HCT116 (cell line): Measurements from ENCODE around the gene SMARCD2. TPM values are rescaled to one million over a fixed set of nuclear protein-coding genes. Genes with fewer than 3 reads are reported as not detected.
"Not testable (repeated sequence)": the region's sequence is repeated elsewhere in the genome, so short reads cannot be mapped to it uniquely, and the experiment has no call there.

Experiments used
- ATAC-seq: fragments of 200-7000 bp; cut with Tn5 transposase; 2 replicates; pipeline ENCODE4 v1.9.1; 2020; ENCODE audit warnings: mild to moderate bottlenecking, moderate library complexity
- BruUV-seq: library from RNA; stranded (reverse); fragments of 400-500 nt; replicated peaks from 2 replicates; lab custom pipeline; 2021; lab: Mats Ljungman, UMichigan
- CTCF ChIA-PET: fragments of 300-600 bp; sonication (Branson Sonifier 250); formaldehyde crosslinking; loops from one replicate; lab custom pipeline; 2021; ENCODE audit warnings: antibody characterized with exemption; lab: Charles Lee
- POLR2A ChIA-PET: fragments of 300-600, 350-600 bp; sonication (Branson Sonifier 250); formaldehyde crosslinking; loops from one replicate; lab custom pipeline; 2021; ENCODE audit warnings: antibody characterized with exemption; lab: Charles Lee
- RAD21 ChIA-PET, 2 experiments: fragments of 300-600 bp; sonication (Branson Sonifier 250); formaldehyde crosslinking; loops; one replicate each; lab custom pipeline; 2023; ENCODE audit warnings: low total read pairs in 2 of 2; ENCODE audit not compliant: uncharacterized antibody in 2 of 2, unreplicated experiment in 2 of 2, low non-redundant PET in 1 of 2; lab: Charles Lee
- DNase-seq: peaks from one replicate; pipeline ENCODE4 v3.0.0-alpha.2; 2010; ENCODE audit warnings: low read depth, low spot score
- H2AFZ ChIP-seq: fragments of 200-600 bp; shearing (Covaris generic), sonication (generic); 2 replicates; pipeline ENCODE4 v1.6.1; 2017; ENCODE audit warnings: low read depth, mixed run types, mixed read lengths, antibody characterized with exemption, low read length; ENCODE audit not compliant: poor library complexity, severe bottlenecking
- H3K27ac ChIP-seq: 2 replicates; pipeline ENCODE4 v1.5.1; 2012; ENCODE audit warnings: low read depth, low read length
- H3K27me3 ChIP-seq: fragments of 200-600 bp; sonication (generic); 2 replicates; pipeline ENCODE4 v1.6.1; 2016; ENCODE audit warnings: mixed run types, low read length, mixed read lengths; ENCODE audit not compliant: insufficient read depth
- H3K36me3 ChIP-seq, 2 experiments: fragments of 200-500 bp in 1 of 2; fragments of 200-600 bp in 1 of 2; sonication (Bioruptor generic) in 1 of 2; sonication (generic) in 1 of 2; 2 replicates each; pipeline versions ENCODE4 v1.5.1 to v1.6.1; 2014 to 2016; ENCODE audit warnings: low read length in 2 of 2, inconsistent platforms in 1 of 2, mixed read lengths in 1 of 2, mixed run types in 1 of 2; ENCODE audit not compliant: insufficient read depth in 2 of 2, control insufficient read depth in 1 of 2
- H3K4me1 ChIP-seq, 2 experiments: fragments of 200-600 bp in 1 of 2; sonication (generic) in 1 of 2; 2 replicates each; pipeline versions ENCODE4 v1.5.1 to v1.6.1; 2012 to 2017; ENCODE audit warnings: low read length in 2 of 2, inconsistent platforms in 1 of 2, mild to moderate bottlenecking in 1 of 2, mixed read lengths in 1 of 2, mixed run types in 1 of 2, moderate library complexity in 1 of 2; ENCODE audit not compliant: insufficient read depth in 2 of 2, control insufficient read depth in 1 of 2
- H3K4me2 ChIP-seq: fragments of 200-600 bp; sonication (generic); 2 replicates; pipeline ENCODE4 v1.6.1; 2017; ENCODE audit warnings: mixed run types, low read length, mixed read lengths
- H3K4me3 ChIP-seq, 2 experiments: fragments of 200-600 bp in 1 of 2; sonication (generic) in 1 of 2; replicated peaks in 1 of 2; 2 replicates each; pipeline ENCODE4 v1.5.1; 2011 to 2016; ENCODE audit warnings: low read length in 2 of 2, control low read depth in 1 of 2, low read depth in 1 of 2, mild to moderate bottlenecking in 1 of 2, mixed read lengths in 1 of 2, mixed run types in 1 of 2
- H3K79me2 ChIP-seq: fragments of 200-600 bp; sonication (generic); 2 replicates; pipeline ENCODE4 v1.6.1; 2017; ENCODE audit warnings: mild to moderate bottlenecking, mixed run types, low read length, moderate library complexity, mixed read lengths; ENCODE audit not compliant: insufficient read depth
- H3K9ac ChIP-seq: fragments of 200-600 bp; sonication (generic); 2 replicates; pipeline ENCODE4 v1.6.1; 2016; ENCODE audit warnings: low read length, mixed read lengths
- H3K9me2 ChIP-seq: fragments of 200-600 bp; sonication (generic), shearing (Covaris generic); 2 replicates; pipeline ENCODE4 v1.6.1; 2017; ENCODE audit warnings: mixed run types, mild to moderate bottlenecking, moderate library complexity; ENCODE audit not compliant: insufficient read depth
- H3K9me3 ChIP-seq, 2 experiments: fragments of 200-500 bp in 1 of 2; fragments of 200-600 bp in 1 of 2; sonication (Bioruptor generic) in 1 of 2; sonication (generic) in 1 of 2; 2 replicates each; pipeline ENCODE4 v1.6.1; 2014 to 2017; ENCODE audit warnings: low read length in 2 of 2, mixed read lengths in 2 of 2, inconsistent platforms in 1 of 2, low read depth in 1 of 2, mild to moderate bottlenecking in 1 of 2, mixed run types in 1 of 2, moderate library complexity in 1 of 2; ENCODE audit not compliant: control insufficient read depth in 1 of 2, insufficient read depth in 1 of 2
- H4K20me1 ChIP-seq: fragments of 200-600 bp; sonication (generic), shearing (Covaris generic); 2 replicates; pipeline ENCODE4 v1.6.1; 2017; ENCODE audit warnings: mixed run types, mild to moderate bottlenecking, moderate library complexity; ENCODE audit not compliant: insufficient read depth
- ATF3 ChIP-seq: IDR thresholded peaks from 2 replicates; pipeline ENCODE4 v1.6.1; 2012
- CBX3 ChIP-seq: IDR thresholded peaks from 2 replicates; pipeline ENCODE4 v1.6.1; 2012; ENCODE audit warnings: low read depth
- CEBPB ChIP-seq: IDR thresholded peaks from 2 replicates; pipeline ENCODE4 v1.6.1; 2012; ENCODE audit warnings: low read depth
- EGR1 ChIP-seq: IDR thresholded peaks from 2 replicates; pipeline ENCODE4 v1.6.1; 2012; ENCODE audit warnings: low read depth
- EZH2 ChIP-seq: fragments of 200-600 bp; sonication (generic); IDR thresholded peaks from 2 replicates; pipeline ENCODE4 v1.6.1; 2017; ENCODE audit warnings: antibody characterized with exemption, mixed run types
- EZH2phosphoT487 ChIP-seq: fragments of 200-600 bp; IDR thresholded peaks from 2 replicates; pipeline ENCODE4 v1.6.1; 2018; ENCODE audit warnings: antibody characterized with exemption, borderline replicate concordance
- JUND ChIP-seq: IDR thresholded peaks from 2 replicates; pipeline ENCODE4 v1.6.1; 2012
- MAX ChIP-seq: IDR thresholded peaks from 2 replicates; pipeline ENCODE4 v1.6.1; 2012
- POLR2A ChIP-seq: IDR thresholded peaks from 2 replicates; pipeline ENCODE4 v1.7.0; 2011; ENCODE audit warnings: borderline replicate concordance; ENCODE audit not compliant: insufficient read depth, insufficient read length; ENCODE audit errors: extremely low read depth
- POLR2AphosphoS5 ChIP-seq: IDR thresholded peaks from 2 replicates; pipeline ENCODE4 v1.6.1; 2011; ENCODE audit warnings: mild to moderate bottlenecking, low read depth, low read length, moderate library complexity
- RAD21 ChIP-seq: IDR thresholded peaks from 2 replicates; pipeline ENCODE4 v1.6.1; 2012; ENCODE audit warnings: low read depth, mild to moderate bottlenecking
- REST ChIP-seq: IDR thresholded peaks from 2 replicates; pipeline ENCODE4 v1.6.1; 2012; ENCODE audit warnings: low read depth
- SIN3A ChIP-seq: IDR thresholded peaks from 2 replicates; pipeline ENCODE4 v1.6.1; 2012; ENCODE audit warnings: low read depth
- SP1 ChIP-seq: IDR thresholded peaks from 2 replicates; pipeline ENCODE4 v1.6.1; 2012; ENCODE audit warnings: low read depth
- SRF ChIP-seq: IDR thresholded peaks from 2 replicates; pipeline ENCODE4 v1.6.1; 2012; ENCODE audit warnings: low read depth
- TCF7L2 ChIP-seq: IDR thresholded peaks from 2 replicates; pipeline ENCODE4 v1.7.0; 2011; ENCODE audit warnings: borderline replicate concordance, inconsistent platforms; ENCODE audit not compliant: insufficient read depth, insufficient read length; ENCODE audit errors: extremely low read depth
- ZFX ChIP-seq: fragments of 450-650 bp; IDR thresholded peaks from 2 replicates; pipeline ENCODE4 v1.6.1; 2017
- ZNF274 ChIP-seq: fragments of 200-500 bp; sonication (Bioruptor generic); IDR thresholded peaks from 2 replicates; pipeline ENCODE4 v1.6.1; 2014; ENCODE audit warnings: mild to moderate bottlenecking, low read depth, low read length, inconsistent platforms
- intact Hi-C: fragments of 100-400 bp; cut with micrococcal nuclease; formaldehyde crosslinking; loops from 2 replicates; pipeline ENCODE4 v1.10.0; 2022
- total RNA-seq: library from RNA; stranded (reverse); gene quantifications from one replicate; pipeline ENCODE4 v1.2.1, GENCODE V29; 2021; ENCODE audit not compliant: unreplicated experiment

Gene SMARCD2
- total RNA-seq, 1 experiment from 2014 or later = 168 TPM

- CTCF ChIA-PET = no interaction called here
- no peaks in the 10 kb centered on the region for H3K9me3 ChIP-seq
- H3K9ac ChIP-seq = no peak overlapping the region
- TF ChIP-seq ZNF274 = no peak
- TF ChIP-seq ATF3 = no peak
- no peak for TF ChIP-seq EZH2
- TF ChIP-seq POLR2AphosphoS5 = no peak
- TF ChIP-seq CBX3 = no peak
- TF ChIP-seq MAX = no peak
- TF ChIP-seq EZH2phosphoT487 = no peak
- TF ChIP-seq SIN3A = no peak
- TF ChIP-seq EGR1 = no peak
- no peak for TF ChIP-seq SP1
- no peak for TF ChIP-seq RAD21
- no peak for TF ChIP-seq REST
- TF ChIP-seq SRF = no peak
- no peak for TF ChIP-seq JUND
- no peak for TF ChIP-seq POLR2A
- TF ChIP-seq TCF7L2 = no peak
- no peak for TF ChIP-seq CEBPB
- no peak for TF ChIP-seq ZFX
- POLR2A ChIA-PET = interaction anchor here (0.7 kb wide), 1 partner anchor 14 kb away, joined by 3 read pairs; no protein-coding TSS in a partner anchor
- no peak overlapping the region for H3K4me3 ChIP-seq
- ATAC-seq (no peak), DNase-seq (no peak)
- TSS peak; percentile 3 for BruUV-seq
- H4K20me1 ChIP-seq = peaks cover 21% of the 10 kb centered on the region; the same call in 1 of the 2 replicates
- no peak overlapping the region for H3K4me2 ChIP-seq
- H3K27me3 ChIP-seq = no peaks in the 10 kb centered on the region
- intact Hi-C loops = no loop called here
- RAD21 ChIA-PET = no interaction called here
- no peaks in the 10 kb centered on the region for H3K4me1 ChIP-seq
- H3K9me2 ChIP-seq = no peaks in the 10 kb centered on the region
- peaks cover 90% of the 10 kb centered on the region for H3K79me2 ChIP-seq
- H3K36me3 ChIP-seq = peaks cover 86 to 91% of the 10 kb centered on the region in 2 experiments
- H2AFZ ChIP-seq = no peak overlapping the region
- H3K27ac ChIP-seq = no peak overlapping the region
Observed at GRCh38 chr17:63798572-63799106, 43.8 kb downstream of the SMARCD2 start.

- H2AFZ ChIP-seq, H3K4me1 ChIP-seq, H3K27me3 ChIP-seq, H3K4me2 ChIP-seq, H3K9ac ChIP-seq, ATAC-seq, CTCF ChIA-PET, H3K4me3 ChIP-seq, DNase-seq, BruUV-seq, H3K9me3 ChIP-seq, intact Hi-C loops, H3K27ac ChIP-seq, H3K9me2 ChIP-seq, RAD21 ChIA-PET: not testable (repeated sequence)
- Histone ChIP-seq H3K79me2 (peaks cover 96% of the 10 kb centered on the region), H3K36me3 (peaks cover 90 to 91% of the 10 kb centered on the region in 2 experiments), H4K20me1 (peaks cover 21% of the 10 kb centered on the region; the same call in 1 of the 2 replicates)
- POLR2A ChIA-PET = interaction anchor here (1.0 kb wide), 1 partner anchor 23 kb away, joined by 3 read pairs; the partner anchor contains the start of gene CCDC47
Observed at GRCh38 chr17:63796375-63796774, 46.1 kb downstream of the SMARCD2 start.
